GM12878 (cell line): ENCODE results near the gene AXIN1. TPM values are rescaled to one million over a fixed set of nuclear protein-coding genes. Genes with fewer than 3 reads are reported as not detected.

Source experiments
- BACH1 ChIP-seq: fragments of 450-650 bp; IDR thresholded peaks from 2 replicates; pipeline ENCODE4 v1.6.1; 2017; ENCODE audit warnings: mild to moderate bottlenecking, borderline replicate concordance
- EZH2 ChIP-seq: IDR thresholded peaks from 2 replicates; pipeline ENCODE4 v1.6.1; 2012; ENCODE audit warnings: low read depth, mild to moderate bottlenecking, control low read depth, inconsistent platforms, low read length, borderline replicate concordance; ENCODE audit not compliant: control insufficient read depth
- HCFC1 ChIP-seq: fragments of 150-350 bp; IDR thresholded peaks from 2 replicates; pipeline ENCODE4 v1.6.1; 2014; ENCODE audit warnings: low read length
- LARP7 ChIP-seq: fragments of 450-650 bp; IDR thresholded peaks from 2 replicates; pipeline ENCODE4 v1.6.1; 2017; ENCODE audit warnings: mild to moderate bottlenecking
- MYC ChIP-seq: IDR thresholded peaks from 2 replicates; pipeline ENCODE4 v1.6.1; 2011; ENCODE audit warnings: mild to moderate bottlenecking, low read length, moderate library complexity, inconsistent platforms; ENCODE audit not compliant: insufficient read depth, insufficient replicate concordance, insufficient read length, severe bottlenecking
- NFYB ChIP-seq: IDR thresholded peaks from 2 replicates; pipeline ENCODE4 v1.6.1; 2011; ENCODE audit warnings: low read depth, mild to moderate bottlenecking, low read length, improper control_type of control experiment, moderate library complexity; ENCODE audit not compliant: insufficient read depth
- NR2F1 ChIP-seq: fragments of 450-650 bp; conservative IDR thresholded peaks from 2 replicates; pipeline ENCODE4 v1.6.1; 2017; ENCODE audit warnings: mild to moderate bottlenecking
- PAX8 ChIP-seq: fragments of 450-650 bp; IDR thresholded peaks from 2 replicates; pipeline ENCODE4 v1.6.1; 2017; ENCODE audit warnings: mild to moderate bottlenecking, moderate library complexity
- PML ChIP-seq: IDR thresholded peaks from 2 replicates; pipeline ENCODE4 v1.6.1; 2012; ENCODE audit warnings: low read length, inconsistent platforms
- POLR2AphosphoS5 ChIP-seq: IDR thresholded peaks from 2 replicates; pipeline ENCODE4 v1.6.1; 2011; ENCODE audit warnings: mild to moderate bottlenecking, low read length, inconsistent platforms
- RAD21 ChIP-seq: IDR thresholded peaks from 2 replicates; pipeline ENCODE4 v1.6.1; 2011; ENCODE audit warnings: mild to moderate bottlenecking, low read depth, low read length, moderate library complexity; ENCODE audit not compliant: insufficient read depth
- RCOR1 ChIP-seq: conservative IDR thresholded peaks from 2 replicates; pipeline ENCODE4 v1.6.1; 2012; ENCODE audit warnings: low read depth, low read length, improper control_type of control experiment
- SMC3 ChIP-seq: IDR thresholded peaks from 2 replicates; pipeline ENCODE4 v1.6.1; 2011; ENCODE audit warnings: low read length, improper control_type of control experiment, borderline replicate concordance
- STAT3 ChIP-seq: IDR thresholded peaks from 2 replicates; pipeline ENCODE4 v1.6.1; 2011; ENCODE audit warnings: low read depth, low read length, improper control_type of control experiment
- TAF1 ChIP-seq: IDR thresholded peaks from 2 replicates; pipeline ENCODE4 v1.6.1; 2011; ENCODE audit warnings: mild to moderate bottlenecking, low read depth, low read length, borderline replicate concordance
- polyA plus RNA-seq, 11 experiments: library from polyadenylated mRNA; depleted of rRNA in 4 of 11; unstranded in 6 of 11; stranded (reverse) in 5 of 11; fragments of >200 nt; fragmentation: Nextera tagmentation in 4 of 11; fragmentation: Illumina TruSeq in 1 of 11; extraction: Ambion mirVana in 4 of 11; extraction: Trizol in 1 of 11; gene quantifications; 1 replicate in 1 of 11; 2 replicates in 10 of 11; pipeline versions ENCODE4 v1.2.1 to v1.2.3, GENCODE V29; 2011 to 2016; ENCODE audit warnings: inconsistent platforms in 2 of 11, missing spikeins in 2 of 11, low read depth in 1 of 11
- total RNA-seq, 4 experiments: library from RNA; depleted of rRNA in 3 of 4; stranded (reverse); fragments of >200 nt in 3 of 4; fragmentation: Illumina TruSeq in 1 of 4; extraction: Trizol in 1 of 4; gene quantifications; 2 replicates each; pipeline versions ENCODE4 v1.2.1 to v1.2.3, GENCODE V29; 2013 to 2021
- TF ChIP-seq, protein P1 (sequence below): fragments of 450-650 bp; IDR thresholded peaks from 2 replicates; pipeline ENCODE4 v1.6.1; 2017; ENCODE audit warnings: mild to moderate bottlenecking, moderate library complexity
- TF ChIP-seq, protein P2 (sequence below): fragments of 450-650 bp; IDR thresholded peaks from 2 replicates; pipeline ENCODE4 v1.6.1; 2017; ENCODE audit warnings: mild to moderate bottlenecking, low read depth, inconsistent platforms; ENCODE audit not compliant: poor library complexity, severe bottlenecking
- TF ChIP-seq, protein P3 (sequence below): IDR thresholded peaks from 2 replicates; pipeline ENCODE4 v1.6.1; 2011; ENCODE audit warnings: low read depth, low read length, improper control_type of control experiment, borderline replicate concordance
- TF ChIP-seq, protein P4 (sequence below): IDR thresholded peaks from 2 replicates; pipeline ENCODE4 v1.6.1; 2011; ENCODE audit warnings: borderline replicate concordance, low read depth, mild to moderate bottlenecking, moderate library complexity, mixed read lengths, low read length; ENCODE audit not compliant: insufficient read depth; ENCODE audit errors: extremely low read length
- TF ChIP-seq, protein P5 (sequence below): fragments of 450-650 bp; IDR thresholded peaks from 2 replicates; pipeline ENCODE4 v1.6.1; 2016; ENCODE audit warnings: mild to moderate bottlenecking

The AXIN1 gene
- total and polyA plus RNA-seq, 10 of the 15 experiments (the other 5 are each of a cell fraction or from before 2014, with no cell fraction given): 0.26 to 27.1 (median 7.7) TPM

DNA sequence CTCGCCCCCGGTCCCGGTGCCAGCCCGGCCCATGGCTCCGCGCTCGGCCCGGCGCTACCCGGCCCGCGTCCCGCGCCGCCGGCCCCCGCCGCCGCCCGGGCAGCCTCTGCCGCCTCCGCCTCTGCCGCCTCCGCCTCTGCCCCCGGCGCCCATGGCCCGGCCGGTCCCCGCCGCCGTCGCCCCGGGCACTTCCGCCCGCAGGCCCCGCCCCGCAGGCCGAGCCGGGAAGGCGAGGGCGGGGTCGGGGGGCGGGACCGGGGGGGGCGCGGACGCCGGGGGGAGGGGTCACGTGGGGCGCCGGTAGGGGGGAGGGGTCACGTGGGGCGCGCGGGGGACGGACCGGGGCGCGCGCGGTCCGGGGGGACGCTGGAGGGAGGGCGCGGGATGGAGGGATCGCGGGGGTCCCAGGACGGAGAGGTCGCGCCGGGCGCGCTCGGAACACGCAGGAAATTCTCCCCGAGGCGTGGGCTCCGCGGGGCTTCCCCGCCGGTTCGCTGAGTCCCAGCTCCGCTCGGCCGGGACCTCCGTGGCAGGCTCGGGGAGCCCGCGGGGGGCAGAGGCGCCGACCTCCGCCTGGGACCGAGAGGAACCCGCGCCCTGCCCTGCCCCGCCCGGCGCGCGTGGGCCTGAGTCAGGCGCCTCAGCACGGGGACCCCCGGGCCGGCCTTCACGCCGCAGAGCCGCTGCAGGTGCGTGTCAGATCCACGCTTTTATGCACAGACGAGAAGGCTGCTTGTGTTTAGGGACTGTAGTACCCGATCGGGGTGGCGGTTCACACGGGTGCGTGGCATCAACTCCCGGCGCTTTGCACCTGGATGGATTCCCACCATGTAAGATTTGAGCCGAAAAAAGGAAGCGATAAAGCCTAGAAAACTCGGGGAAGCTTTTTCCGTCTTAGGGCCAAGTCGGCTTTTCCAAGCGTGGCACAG is 29.5 kb upstream of the AXIN1 start, which contains the start of gene PGAP6 (continued):
- TF ChIP-seq, protein P1, sequence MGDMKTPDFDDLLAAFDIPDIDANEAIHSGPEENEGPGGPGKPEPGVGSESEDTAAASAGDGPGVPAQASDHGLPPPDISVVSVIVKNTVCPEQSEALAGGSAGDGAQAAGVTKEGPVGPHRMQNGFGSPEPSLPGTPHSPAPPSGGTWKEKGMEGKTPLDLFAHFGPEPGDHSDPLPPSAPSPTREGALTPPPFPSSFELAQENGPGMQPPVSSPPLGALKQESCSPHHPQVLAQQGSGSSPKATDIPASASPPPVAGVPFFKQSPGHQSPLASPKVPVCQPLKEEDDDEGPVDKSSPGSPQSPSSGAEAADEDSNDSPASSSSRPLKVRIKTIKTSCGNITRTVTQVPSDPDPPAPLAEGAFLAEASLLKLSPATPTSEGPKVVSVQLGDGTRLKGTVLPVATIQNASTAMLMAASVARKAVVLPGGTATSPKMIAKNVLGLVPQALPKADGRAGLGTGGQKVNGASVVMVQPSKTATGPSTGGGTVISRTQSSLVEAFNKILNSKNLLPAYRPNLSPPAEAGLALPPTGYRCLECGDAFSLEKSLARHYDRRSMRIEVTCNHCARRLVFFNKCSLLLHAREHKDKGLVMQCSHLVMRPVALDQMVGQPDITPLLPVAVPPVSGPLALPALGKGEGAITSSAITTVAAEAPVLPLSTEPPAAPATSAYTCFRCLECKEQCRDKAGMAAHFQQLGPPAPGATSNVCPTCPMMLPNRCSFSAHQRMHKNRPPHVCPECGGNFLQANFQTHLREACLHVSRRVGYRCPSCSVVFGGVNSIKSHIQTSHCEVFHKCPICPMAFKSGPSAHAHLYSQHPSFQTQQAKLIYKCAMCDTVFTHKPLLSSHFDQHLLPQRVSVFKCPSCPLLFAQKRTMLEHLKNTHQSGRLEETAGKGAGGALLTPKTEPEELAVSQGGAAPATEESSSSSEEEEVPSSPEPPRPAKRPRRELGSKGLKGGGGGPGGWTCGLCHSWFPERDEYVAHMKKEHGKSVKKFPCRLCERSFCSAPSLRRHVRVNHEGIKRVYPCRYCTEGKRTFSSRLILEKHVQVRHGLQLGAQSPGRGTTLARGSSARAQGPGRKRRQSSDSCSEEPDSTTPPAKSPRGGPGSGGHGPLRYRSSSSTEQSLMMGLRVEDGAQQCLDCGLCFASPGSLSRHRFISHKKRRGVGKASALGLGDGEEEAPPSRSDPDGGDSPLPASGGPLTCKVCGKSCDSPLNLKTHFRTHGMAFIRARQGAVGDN: no peak
- TF ChIP-seq HCFC1: no peak
- TF ChIP-seq RAD21: no peak
- peak; percentile 95 for TF ChIP-seq LARP7
- TF ChIP-seq POLR2AphosphoS5: no peak; the same call in 1 of the 2 replicates
- TF ChIP-seq NR2F1: peak; percentile 59
- TF ChIP-seq, protein P2, sequence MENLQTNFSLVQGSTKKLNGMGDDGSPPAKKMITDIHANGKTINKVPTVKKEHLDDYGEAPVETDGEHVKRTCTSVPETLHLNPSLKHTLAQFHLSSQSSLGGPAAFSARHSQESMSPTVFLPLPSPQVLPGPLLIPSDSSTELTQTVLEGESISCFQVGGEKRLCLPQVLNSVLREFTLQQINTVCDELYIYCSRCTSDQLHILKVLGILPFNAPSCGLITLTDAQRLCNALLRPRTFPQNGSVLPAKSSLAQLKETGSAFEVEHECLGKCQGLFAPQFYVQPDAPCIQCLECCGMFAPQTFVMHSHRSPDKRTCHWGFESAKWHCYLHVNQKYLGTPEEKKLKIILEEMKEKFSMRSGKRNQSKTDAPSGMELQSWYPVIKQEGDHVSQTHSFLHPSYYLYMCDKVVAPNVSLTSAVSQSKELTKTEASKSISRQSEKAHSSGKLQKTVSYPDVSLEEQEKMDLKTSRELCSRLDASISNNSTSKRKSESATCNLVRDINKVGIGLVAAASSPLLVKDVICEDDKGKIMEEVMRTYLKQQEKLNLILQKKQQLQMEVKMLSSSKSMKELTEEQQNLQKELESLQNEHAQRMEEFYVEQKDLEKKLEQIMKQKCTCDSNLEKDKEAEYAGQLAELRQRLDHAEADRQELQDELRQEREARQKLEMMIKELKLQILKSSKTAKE: no peak
- TF ChIP-seq, protein P3, sequence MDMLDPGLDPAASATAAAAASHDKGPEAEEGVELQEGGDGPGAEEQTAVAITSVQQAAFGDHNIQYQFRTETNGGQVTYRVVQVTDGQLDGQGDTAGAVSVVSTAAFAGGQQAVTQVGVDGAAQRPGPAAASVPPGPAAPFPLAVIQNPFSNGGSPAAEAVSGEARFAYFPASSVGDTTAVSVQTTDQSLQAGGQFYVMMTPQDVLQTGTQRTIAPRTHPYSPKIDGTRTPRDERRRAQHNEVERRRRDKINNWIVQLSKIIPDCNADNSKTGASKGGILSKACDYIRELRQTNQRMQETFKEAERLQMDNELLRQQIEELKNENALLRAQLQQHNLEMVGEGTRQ: no peak
- TF ChIP-seq PAX8: no peak
- no peak for TF ChIP-seq TAF1
- TF ChIP-seq NFYB: no peak
- TF ChIP-seq BACH1: peak; percentile 96
- TF ChIP-seq PML: no peak
- TF ChIP-seq, protein P4, sequence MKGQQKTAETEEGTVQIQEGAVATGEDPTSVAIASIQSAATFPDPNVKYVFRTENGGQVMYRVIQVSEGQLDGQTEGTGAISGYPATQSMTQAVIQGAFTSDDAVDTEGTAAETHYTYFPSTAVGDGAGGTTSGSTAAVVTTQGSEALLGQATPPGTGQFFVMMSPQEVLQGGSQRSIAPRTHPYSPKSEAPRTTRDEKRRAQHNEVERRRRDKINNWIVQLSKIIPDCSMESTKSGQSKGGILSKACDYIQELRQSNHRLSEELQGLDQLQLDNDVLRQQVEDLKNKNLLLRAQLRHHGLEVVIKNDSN: peak; percentile 65
- no peak for TF ChIP-seq SMC3
- no peak for TF ChIP-seq STAT3
- no peak for TF ChIP-seq MYC
- no peak for TF ChIP-seq EZH2
- no peak for TF ChIP-seq RCOR1
- TF ChIP-seq, protein P5, sequence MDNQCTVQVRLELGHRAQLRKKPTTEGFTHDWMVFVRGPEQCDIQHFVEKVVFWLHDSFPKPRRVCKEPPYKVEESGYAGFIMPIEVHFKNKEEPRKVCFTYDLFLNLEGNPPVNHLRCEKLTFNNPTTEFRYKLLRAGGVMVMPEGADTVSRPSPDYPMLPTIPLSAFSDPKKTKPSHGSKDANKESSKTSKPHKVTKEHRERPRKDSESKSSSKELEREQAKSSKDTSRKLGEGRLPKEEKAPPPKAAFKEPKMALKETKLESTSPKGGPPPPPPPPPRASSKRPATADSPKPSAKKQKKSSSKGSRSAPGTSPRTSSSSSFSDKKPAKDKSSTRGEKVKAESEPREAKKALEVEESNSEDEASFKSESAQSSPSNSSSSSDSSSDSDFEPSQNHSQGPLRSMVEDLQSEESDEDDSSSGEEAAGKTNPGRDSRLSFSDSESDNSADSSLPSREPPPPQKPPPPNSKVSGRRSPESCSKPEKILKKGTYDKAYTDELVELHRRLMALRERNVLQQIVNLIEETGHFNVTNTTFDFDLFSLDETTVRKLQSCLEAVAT: no peak
